ENCODE data around the gene ELOA2. TPM values are rescaled to one million over a fixed set of nuclear protein-coding genes. Genes with fewer than 3 reads are reported as not detected.

Gene ELOA2
- total and polyA plus RNA-seq, 7 donors, result not detected

DNA sequence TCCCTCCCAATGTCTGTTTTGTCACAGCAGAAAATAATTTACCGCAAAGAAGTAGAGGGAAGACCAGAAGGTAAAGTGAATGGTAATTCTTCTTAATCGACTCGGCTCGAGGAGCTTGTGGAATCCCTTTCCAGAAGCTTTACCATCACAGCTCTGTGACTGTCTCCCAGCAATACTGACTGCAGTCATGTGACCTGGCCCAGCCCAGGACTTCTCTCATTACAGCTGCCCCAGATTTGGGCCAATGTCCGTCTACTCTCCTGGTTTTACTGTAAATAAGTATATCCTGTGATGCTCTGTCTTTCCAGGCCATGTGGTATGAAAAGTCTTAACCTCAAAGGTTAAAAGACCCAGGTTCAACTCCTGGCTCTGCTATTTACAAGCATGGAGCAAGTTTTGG, 18.9 kb upstream of the ELOA2 start:
- Histone ChIP-seq H3K36me3 (no peaks in the 10 kb centered on the region), H3K27ac (no peak overlapping the region), H3K4me1 (no peaks in the 10 kb centered on the region), H3K9me3 (no peaks in the 10 kb centered on the region), H3K27me3 (no peaks in the 10 kb centered on the region), H3K4me3 (no peak overlapping the region)
- DNase-seq, result no peak
- TF ChIP-seq POLR2A (IDR thresholded peaks at IDR 0.05) (no peak), POLR2AphosphoS5 (IDR thresholded peaks at IDR 0.05) (no peak), EP300 (IDR thresholded peaks at IDR 0.05) (no peak)
- TF ChIP-seq, protein P1, sequence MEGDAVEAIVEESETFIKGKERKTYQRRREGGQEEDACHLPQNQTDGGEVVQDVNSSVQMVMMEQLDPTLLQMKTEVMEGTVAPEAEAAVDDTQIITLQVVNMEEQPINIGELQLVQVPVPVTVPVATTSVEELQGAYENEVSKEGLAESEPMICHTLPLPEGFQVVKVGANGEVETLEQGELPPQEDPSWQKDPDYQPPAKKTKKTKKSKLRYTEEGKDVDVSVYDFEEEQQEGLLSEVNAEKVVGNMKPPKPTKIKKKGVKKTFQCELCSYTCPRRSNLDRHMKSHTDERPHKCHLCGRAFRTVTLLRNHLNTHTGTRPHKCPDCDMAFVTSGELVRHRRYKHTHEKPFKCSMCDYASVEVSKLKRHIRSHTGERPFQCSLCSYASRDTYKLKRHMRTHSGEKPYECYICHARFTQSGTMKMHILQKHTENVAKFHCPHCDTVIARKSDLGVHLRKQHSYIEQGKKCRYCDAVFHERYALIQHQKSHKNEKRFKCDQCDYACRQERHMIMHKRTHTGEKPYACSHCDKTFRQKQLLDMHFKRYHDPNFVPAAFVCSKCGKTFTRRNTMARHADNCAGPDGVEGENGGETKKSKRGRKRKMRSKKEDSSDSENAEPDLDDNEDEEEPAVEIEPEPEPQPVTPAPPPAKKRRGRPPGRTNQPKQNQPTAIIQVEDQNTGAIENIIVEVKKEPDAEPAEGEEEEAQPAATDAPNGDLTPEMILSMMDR (IDR thresholded peaks at IDR 0.05), result no peak
- intact Hi-C loops (cut with DNase I), result no loop called here
- 86 to 90% methylated on average over 5 of the region's 5 CpGs for WGBS, 2 donors

DNA sequence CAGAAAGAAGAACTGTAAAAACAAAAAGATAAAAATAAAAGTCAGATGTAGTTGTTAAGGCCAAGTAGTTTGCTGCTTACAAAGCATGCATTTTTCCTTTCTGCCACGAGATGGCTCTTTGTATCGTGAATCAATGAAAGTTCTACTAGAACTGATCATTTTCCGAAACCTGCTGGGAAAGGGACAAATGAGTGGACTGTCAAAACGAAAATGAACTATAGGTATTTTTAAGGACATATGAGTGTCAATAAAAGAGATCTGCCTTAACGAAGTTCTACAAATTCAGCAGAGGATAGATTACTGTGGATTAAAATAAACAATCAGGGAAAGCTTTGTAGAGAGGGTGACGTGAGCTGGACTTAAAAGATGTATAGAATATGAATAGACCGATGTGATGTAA, 15.0 kb upstream of the ELOA2 start:
- no peak overlapping the region for H3K27ac ChIP-seq
- DNase-seq, result no peak
- H3K27me3 ChIP-seq, result no peaks in the 10 kb centered on the region
- no peak overlapping the region for H3K4me3 ChIP-seq
- intact Hi-C loops (cut with DNase I), result no loop called here
- H3K4me1 ChIP-seq, result no peaks in the 10 kb centered on the region
- WGBS, 2 donors, result 29 to 35% methylated on average over 7 of the region's 7 CpGs
- no peaks in the 10 kb centered on the region for H3K9me3 ChIP-seq
- no peaks in the 10 kb centered on the region for H3K36me3 ChIP-seq
- TF ChIP-seq, protein P1 (IDR thresholded peaks at IDR 0.05), result peak in 3 of 4 experiments; percentile 34 to 48 (median 46)
- TF ChIP-seq POLR2A (IDR thresholded peaks at IDR 0.05) (no peak), EP300 (IDR thresholded peaks at IDR 0.05) (no peak)

DNA sequence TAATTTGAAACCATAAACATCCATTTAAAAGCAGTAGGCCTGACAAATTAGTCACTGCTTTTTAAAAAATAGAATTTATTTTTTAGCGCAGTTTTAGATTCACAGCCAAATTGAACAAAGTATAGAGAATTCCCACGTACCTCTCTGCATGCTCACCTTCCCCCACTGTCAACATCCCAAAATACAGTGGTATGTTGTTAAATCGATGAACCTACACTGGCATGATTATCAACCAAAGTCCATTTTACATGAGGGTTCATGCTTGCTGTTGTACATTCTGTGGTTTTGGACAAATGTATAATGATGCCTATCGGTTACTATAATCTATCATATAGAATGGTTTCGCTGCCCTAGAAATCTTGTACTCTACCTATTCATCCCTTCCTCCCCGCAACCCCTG, 5.6 kb upstream of the ELOA2 start:
- TF ChIP-seq POLR2AphosphoS5 (IDR thresholded peaks at IDR 0.05), result no peak
- TF ChIP-seq POLR2A (IDR thresholded peaks at IDR 0.05), result no peak
- no peak for TF ChIP-seq EP300 (IDR thresholded peaks at IDR 0.05)
- TF ChIP-seq, protein P1 (IDR thresholded peaks at IDR 0.05), result no peak
- Histone ChIP-seq H3K27me3 (no peaks in the 10 kb centered on the region), H3K36me3 (no peaks in the 10 kb centered on the region), H3K27ac (no peak overlapping the region), H3K4me3 (no peak overlapping the region), H3K9me3 (no peaks in the 10 kb centered on the region), H3K4me1 (peaks cover 0 to 2% (median 0%) of the 10 kb centered on the region in 4 donors)
- intact Hi-C loops (cut with DNase I), result no loop called here
- DNase-seq, result no peak
- 89 to 96% methylated on average over 6 of the region's 6 CpGs for WGBS, 2 donors

DNA sequence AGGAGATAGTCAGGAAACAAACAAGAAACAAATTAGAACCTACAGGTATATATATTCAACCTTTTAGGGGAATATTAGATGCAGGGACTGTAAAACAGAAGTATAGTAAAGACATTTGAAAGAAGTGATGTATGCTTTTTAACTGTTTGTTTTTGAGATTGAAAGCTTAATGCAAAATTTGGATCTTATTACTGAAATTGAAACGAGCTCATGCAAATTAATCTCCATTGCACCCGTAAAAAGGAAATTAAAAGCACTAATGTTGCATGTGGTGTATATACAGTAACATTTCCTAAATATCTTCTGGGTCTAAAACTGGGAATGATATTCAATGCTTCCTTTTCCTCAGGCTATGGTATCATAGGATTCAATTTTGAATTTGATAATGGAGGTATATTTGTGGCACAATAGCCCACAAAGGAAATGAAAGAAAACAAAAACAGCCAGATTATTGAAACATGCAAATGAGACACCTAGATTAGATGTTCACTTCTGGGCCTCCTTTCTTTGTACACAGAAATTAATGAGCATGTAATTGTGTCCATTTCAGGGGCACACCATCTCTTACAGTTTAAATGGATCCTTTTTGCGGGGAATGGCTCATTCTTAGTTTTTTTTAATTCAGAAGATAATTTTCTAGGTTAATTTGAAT, 1.6 kb upstream of the ELOA2 start:
- peaks cover 0 to under 1% (median 0%) of the 10 kb centered on the region in 4 donors for H3K4me1 ChIP-seq
- no peaks in the 10 kb centered on the region for H3K27me3 ChIP-seq
- H3K36me3 ChIP-seq, result no peaks in the 10 kb centered on the region
- 78 to 82% methylated on average over 3 of the region's 3 CpGs for WGBS, 2 donors
- intact Hi-C loops (cut with DNase I), result no loop called here
- no peak for TF ChIP-seq POLR2A (IDR thresholded peaks at IDR 0.05)
- TF ChIP-seq, protein P1 (IDR thresholded peaks at IDR 0.05), result no peak
- DNase-seq, result no peak
- peaks cover 0 to 3% (median 0%) of the 10 kb centered on the region in 4 donors for H3K9me3 ChIP-seq
- no peak overlapping the region for H3K27ac ChIP-seq
- no peak overlapping the region for H3K4me3 ChIP-seq
